GM18520 (cell line): Measurements from ENCODE around the gene MRPL20.
"Not testable (repeated sequence)": the region's sequence is repeated elsewhere in the genome, so short reads cannot be mapped to it uniquely, and the experiment has no call there.

Experiments
- ATAC-seq: cut with Tn5 transposase; IDR thresholded peaks from one replicate; pipeline ENCODE4 v1.9.1; 2021; ENCODE audit not compliant: unreplicated experiment

MRPL20 gene

DNA sequence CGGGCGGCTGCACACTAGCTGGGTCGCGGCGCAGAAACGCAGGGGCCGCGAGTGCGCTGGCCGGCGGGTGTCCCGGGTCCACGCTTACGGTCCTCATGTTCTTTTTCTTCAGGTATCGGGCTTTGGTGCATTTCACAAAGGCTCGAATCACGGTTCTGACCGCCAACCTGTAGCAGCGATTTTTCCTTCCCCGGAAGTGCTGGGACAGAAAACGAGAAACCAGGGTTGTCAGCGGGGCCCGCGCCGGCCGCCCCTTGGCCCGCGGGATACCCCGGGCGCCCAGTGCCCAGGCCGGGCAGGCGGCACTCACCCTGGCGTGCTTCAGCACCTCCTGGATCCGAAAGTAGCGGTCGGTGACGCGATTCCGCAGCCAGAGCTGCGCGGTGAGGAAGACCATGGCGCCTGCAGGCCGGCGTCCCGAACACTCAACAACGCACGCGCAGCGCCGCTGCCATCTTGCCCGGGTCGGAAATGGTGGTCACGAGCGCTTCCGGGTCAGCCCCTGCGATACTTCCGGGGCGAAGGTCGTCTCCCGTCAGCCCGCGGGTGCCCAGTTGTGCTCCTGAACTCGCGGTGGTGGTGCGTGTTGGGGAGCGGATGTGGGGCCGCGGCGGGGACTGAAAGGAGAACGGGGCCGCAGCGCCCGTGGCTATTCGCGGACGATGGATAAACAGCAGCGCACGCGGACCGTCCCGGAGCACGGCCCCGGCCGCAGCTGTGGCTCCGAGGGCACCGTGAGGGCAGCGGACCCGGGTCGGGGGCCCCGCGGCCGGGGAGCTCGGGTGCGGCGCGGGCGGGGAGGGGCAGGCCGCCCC lies at the start of gene MRPL20:
TSS of gene MRPL20 (minus strand) at position 473 of the 815 bp plus-strand sequence. CDS start at position 397, 76 bp downstream.
- peak; percentile 81 for ATAC-seq

GRCh38 chr1:1456683-1457255 lies 49.7 kb upstream of the MRPL20 start:
- ATAC-seq, result not testable (repeated sequence)

DNA sequence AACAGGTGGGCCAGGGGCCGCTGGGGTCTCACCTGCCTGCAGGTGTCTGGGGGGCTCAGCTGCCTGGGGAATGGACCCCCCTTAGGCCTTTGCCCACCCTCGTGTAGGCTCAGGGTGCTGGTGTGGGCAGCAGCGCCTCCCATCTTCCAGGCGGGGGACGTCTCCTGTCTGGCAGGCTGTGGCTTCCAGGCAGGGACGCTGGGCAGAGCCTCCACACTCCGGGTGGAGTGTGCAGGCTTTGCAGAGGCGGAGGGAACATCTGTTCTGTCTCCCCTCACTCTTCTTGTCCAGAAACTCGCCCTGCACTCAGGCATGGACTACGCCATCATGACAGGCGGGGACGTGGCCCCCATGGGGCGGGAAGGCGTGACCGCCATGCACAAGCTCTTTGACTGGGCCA lies 48.8 kb upstream of the MRPL20 start:
- ATAC-seq, result not testable (repeated sequence)

DNA sequence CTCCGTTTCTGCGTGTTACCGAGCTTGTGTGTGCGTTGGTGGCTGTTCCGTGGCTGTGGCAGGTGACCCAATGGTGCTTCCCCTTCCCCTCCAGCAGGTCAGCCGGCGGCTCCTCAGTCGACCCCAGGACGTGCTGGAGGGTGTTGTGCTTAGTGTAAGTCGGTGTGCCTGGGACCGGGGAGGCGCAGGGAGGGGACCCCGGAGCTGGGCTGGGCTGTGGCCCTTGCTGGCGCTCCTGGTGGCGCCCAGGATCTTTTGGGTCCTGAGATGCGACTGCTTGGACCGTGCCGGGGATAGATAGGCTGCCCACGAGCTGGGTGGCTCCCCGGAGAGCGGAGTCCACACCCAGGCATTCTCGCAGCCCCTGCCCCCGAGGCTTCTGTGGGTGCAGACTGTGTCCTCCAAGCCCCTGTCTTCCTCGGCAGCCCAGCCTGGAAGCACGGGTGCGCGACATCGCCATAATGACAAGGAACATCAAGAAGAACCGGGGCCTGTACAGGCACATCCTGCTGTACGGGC lies 48.3 kb upstream of the MRPL20 start:
- ATAC-seq, result no peak

DNA sequence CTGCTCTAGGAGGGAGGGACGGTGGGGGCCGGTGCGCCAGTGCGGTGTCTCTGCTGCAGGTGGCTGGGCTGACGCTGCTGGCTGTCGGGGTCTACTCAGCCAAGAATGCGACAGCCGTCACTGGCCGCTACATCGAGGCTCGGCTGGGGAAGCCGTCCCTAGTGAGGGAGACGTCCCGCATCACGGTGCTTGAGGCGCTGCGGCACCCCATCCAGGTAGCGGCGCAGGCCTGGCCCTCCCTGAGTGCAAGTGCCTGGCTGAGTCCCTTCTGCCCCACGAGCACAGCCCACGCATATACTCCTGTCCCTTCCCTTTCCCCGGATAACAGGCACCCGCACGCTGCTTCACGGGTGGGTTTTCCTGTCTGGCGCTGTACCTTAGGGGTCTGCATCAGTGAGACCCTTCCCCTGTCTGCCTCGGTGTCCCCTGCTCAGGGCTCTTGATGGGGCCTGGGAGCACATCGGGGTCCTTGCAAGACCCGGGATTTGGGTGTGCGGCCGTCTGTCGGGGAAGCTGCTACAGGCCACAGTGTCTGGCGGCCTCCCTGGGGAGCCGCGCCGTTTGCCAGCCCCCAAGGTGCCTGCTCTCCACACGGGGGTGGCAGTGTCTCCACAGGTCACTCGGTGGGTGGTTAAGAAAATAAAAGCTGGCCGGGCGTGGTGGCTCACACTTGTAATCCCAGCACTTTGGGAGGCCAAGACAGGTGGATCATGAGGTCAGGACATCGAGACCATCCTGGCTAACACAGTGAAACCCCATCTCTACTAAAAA lies 47.4 kb upstream of the MRPL20 start:
- not testable (repeated sequence) for ATAC-seq

GRCh38 chr1:1452882-1453281 lies 45.8 kb upstream of the MRPL20 start:
- no peak for ATAC-seq

DNA sequence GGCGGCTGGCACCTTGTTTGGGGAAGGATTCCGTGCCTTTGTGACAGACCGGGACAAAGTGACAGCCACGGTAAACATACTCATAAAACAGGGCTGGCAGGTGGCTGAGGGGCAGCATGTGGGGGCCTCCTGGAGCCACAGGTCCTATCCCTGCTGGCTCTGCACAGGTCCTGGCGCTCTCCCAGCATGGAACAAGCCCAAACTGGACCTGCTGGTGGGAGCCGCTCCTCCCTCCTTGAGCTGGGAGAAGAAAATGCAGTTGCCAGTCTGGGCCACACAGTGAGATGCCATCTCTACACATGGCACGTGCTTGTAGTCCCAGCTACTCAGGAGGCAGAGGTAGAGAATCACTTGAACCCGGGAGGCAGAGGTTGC lies 45.3 kb upstream of the MRPL20 start:
- ATAC-seq, result not testable (repeated sequence)

- ATAC-seq, result no peak
These were observed 44.7 kb upstream of the MRPL20 start for GRCh38 chr1:1451696-1452364.

DNA sequence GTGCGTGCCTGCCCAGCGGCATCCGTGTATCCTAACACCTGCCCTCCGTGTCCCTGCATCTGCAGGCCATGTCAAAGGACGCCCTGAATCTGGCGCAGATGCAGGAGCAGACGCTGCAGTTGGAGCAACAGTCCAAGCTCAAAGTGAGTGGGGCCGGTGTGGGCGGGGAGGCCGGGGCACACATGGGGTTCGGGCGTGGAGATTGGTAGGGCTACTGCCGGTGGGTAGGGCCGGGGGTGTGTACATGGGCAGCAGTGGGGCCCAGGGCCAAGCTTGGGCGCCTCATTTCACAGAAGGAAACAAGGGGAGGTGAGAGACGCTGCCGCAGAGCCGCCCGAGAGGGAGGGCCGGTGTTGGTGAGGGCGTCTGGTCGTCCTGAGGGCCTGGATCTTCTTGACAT lies 43.5 kb upstream of the MRPL20 start:
- ATAC-seq, result not testable (repeated sequence)

- ATAC-seq, result no peak
These were observed 42.1 kb upstream of the MRPL20 start, which contains the start of gene ATAD3C for GRCh38 chr1:1449099-1449739. ATAD3C (plus strand) TSS chr1:1449689; CDS start chr1:1450684, 995 bp downstream.

DNA sequence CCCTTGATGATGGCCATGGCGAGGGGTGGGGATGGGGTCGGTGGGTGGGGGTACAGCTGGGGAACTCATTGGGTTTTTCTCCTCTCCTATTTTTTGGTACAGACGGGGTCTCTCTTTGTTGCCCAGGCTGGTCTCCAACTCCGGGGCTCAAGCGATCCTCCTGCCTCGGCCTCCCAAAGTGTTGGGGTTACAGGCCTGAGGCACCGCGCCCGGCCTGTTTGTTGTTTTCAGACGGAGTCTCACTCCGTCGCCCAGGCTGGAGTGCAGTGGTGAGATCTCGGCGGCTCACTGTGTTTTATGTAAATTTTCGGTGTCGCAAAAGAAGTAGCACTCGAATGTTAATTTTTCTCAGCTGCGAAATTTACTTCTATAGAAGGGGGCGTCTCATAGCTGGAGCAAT lies 39.5 kb upstream of the MRPL20 start:
- not testable (repeated sequence) for ATAC-seq

DNA sequence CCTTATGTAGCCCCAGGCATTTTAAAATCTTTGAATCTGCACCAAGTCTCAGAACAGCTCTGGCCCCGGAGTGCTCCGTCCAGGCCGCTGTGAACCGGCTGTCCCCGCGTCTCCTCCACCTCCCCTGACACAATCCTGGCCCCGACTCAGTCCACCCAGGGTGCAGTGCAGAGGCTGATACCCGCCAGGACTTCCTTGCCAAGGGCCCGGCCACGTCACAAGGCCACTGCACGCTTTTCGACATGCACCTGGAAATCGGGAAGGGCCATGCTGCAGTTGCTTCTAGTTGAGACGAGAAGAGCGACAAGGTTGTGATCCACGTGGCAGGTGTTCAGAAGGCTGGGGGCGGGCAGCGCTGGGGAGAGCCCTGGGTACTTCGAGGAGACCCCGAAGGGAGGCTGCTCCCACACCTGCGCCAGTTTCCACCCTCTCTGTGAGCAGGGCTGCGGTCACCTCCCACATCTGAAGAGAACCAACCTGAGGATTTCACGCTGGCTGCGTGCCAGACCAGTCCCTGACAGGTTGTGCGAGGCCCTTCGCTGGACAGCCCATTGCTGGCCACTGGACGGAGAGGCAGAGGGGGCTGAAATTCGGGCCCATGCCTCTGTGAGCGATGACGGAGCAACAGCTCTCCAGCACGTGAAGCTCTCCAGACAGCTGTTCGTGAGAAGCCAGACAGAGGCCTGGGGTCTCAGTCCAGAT lies 35.1 kb upstream of the MRPL20 start:
- no peak for ATAC-seq

GRCh38 chr1:1441002-1441888 lies 34.2 kb upstream of the MRPL20 start:
- no peak for ATAC-seq

- no peak for ATAC-seq
These were observed 33.3 kb upstream of the MRPL20 start for GRCh38 chr1:1440262-1441001.

- ATAC-seq, result no peak
These were observed 32.6 kb upstream of the MRPL20 start for GRCh38 chr1:1439546-1440261.

DNA sequence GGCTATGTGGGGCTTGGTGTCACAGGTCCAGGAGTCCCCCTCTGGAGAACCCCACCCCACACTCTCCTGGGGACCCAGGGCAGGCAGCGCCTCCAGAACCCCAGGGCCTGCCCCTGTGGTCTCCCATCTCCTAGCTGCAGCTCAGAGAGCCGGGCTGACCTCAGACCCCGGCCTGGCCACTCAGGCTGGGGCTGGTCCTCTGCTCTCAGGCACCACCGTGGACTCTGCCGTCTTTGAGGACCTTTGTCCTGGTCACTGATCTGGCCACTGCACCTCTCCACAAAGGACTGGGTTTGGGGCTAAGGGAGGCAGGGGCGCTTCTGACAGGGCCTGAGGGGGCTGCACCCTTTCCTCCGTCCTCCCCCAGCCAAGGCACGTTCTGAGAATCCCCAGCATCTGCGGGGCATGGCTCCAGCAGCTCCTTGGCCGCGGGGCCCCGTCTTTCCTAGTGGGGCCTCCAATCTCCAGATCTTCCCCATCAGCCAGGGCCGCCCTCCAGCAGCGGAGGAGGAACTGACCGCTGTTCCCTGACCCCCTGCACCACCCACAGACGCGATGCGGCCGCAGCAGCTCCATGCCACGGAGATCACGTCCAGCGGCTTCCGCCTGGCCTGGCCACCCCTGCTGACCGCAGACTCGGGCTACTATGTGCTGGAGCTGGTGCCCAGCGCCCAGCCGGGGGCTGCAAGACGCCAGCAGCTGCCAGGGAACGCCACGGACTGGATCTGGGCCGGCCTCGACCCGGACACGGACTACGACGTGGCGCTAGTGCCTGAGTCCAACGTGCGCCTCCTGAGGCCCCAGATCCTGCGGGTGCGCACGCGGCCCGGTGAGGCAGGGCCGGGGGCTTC lies 31.7 kb upstream of the MRPL20 start:
- ATAC-seq, result no peak
